B cell (primary cell): ENCODE data around the gene CAMK1D. TPM values are rescaled to one million over a fixed set of nuclear protein-coding genes. Genes with fewer than 3 reads are reported as not detected.
"Not testable (repeated sequence)": the region's sequence is repeated elsewhere in the genome, so short reads cannot be mapped to it uniquely, and the experiment has no call there.

Source experiments
- ATAC-seq: fragments of 200-7000 bp; cut with Tn5 transposase; one replicate; pipeline ENCODE4 v1.10.0; 2021; ENCODE audit warnings: low read depth, mild to moderate bottlenecking, moderate number of reproducible peaks, moderate library complexity
- CTCF ChIA-PET: fragments of 350-600 bp; sonication (Branson Sonifier 250); formaldehyde crosslinking; loops from one replicate; lab custom pipeline; 2021; ENCODE audit warnings: antibody characterized with exemption, inconsistent platforms; lab: Charles Lee
- POLR2A ChIA-PET: fragments of 350-600 bp; sonication (Branson Sonifier 250); formaldehyde crosslinking; loops from one replicate; lab custom pipeline; 2021; ENCODE audit warnings: antibody characterized with exemption; lab: Charles Lee
- DNase-seq: peaks from one replicate; pipeline ENCODE4 v3.0.0; 2013
- H2AFZ ChIP-seq: 2 replicates; pipeline ENCODE4 v1.6.1; 2012; ENCODE audit warnings: mild to moderate bottlenecking, low read depth, low read length; ENCODE audit not compliant: insufficient read depth, poor library complexity, severe bottlenecking
- H3K27ac ChIP-seq, 2 donors: 1 replicate in 1 of 2; 2 replicates in 1 of 2; pipeline ENCODE4 v1.5.1; 2012 to 2013; ENCODE audit warnings: low read length in 2 of 2, mild to moderate bottlenecking in 2 of 2, moderate library complexity in 1 of 2
- H3K27me3 ChIP-seq, 4 experiments: fragments of 200-600 bp in 1 of 4; sonication (generic) in 1 of 4; replicated peaks in 1 of 4; 1 replicate in 2 of 4; 2 replicates in 2 of 4; pipeline versions ENCODE4 v1.6.1 to v1.7.0; 2013 to 2016; ENCODE audit warnings: low read length in 3 of 4, mild to moderate bottlenecking in 2 of 4, mixed read lengths in 1 of 4, moderate library complexity in 1 of 4; ENCODE audit not compliant: insufficient read depth in 4 of 4, control insufficient read depth in 3 of 4; ENCODE audit errors: control extremely low read depth in 1 of 4
- H3K36me3 ChIP-seq, 2 experiments: replicated peaks in 1 of 2; 1 replicate in 1 of 2; 2 replicates in 1 of 2; pipeline versions ENCODE4 v1.6.1 to v1.7.1; 2013; ENCODE audit warnings: low read length in 1 of 2; ENCODE audit not compliant: insufficient read depth in 2 of 2, control insufficient read depth in 1 of 2; ENCODE audit errors: control extremely low read depth in 1 of 2, extremely low read depth in 1 of 2
- H3K4me1 ChIP-seq, 2 donors: fragments of 200-600 bp in 1 of 2; sonication (generic) in 1 of 2; 1 replicate in 1 of 2; 2 replicates in 1 of 2; pipeline versions ENCODE4 v1.5.1 to v1.6.1; 2013 to 2017; ENCODE audit warnings: low read length in 2 of 2; ENCODE audit not compliant: control insufficient read depth in 2 of 2, insufficient read depth in 2 of 2
- H3K4me2 ChIP-seq: replicated peaks from 2 replicates; pipeline ENCODE3; 2012; ENCODE audit warnings: mild to moderate bottlenecking, low read depth, low read length; ENCODE audit not compliant: poor library complexity, severe bottlenecking
- H3K4me3 ChIP-seq, 5 experiments: fragments of 200-600 bp in 1 of 5; sonication (generic) in 1 of 5; 1 replicate in 3 of 5; 2 replicates in 2 of 5; pipeline versions ENCODE4 v1.5.1 to v1.7.0; 2011 to 2016; ENCODE audit warnings: low read length in 4 of 5, mild to moderate bottlenecking in 4 of 5, low read depth in 2 of 5, control low read depth in 1 of 5, moderate library complexity in 1 of 5; ENCODE audit not compliant: insufficient read depth in 1 of 5; ENCODE audit errors: control extremely low read depth in 1 of 5, extremely low read depth in 1 of 5
- H3K79me2 ChIP-seq: fragments of 200-600 bp; sonication (generic); one replicate; pipeline ENCODE4 v1.6.0; 2016; ENCODE audit warnings: low read length; ENCODE audit not compliant: control insufficient read depth, insufficient read depth
- H3K9ac ChIP-seq: fragments of 200-600 bp; sonication (generic); 2 replicates; pipeline ENCODE4 v1.6.1; 2017; ENCODE audit warnings: mild to moderate bottlenecking, low read length, moderate library complexity
- H3K9me3 ChIP-seq, 3 donors: one replicate each; pipeline versions ENCODE4 v1.6.1 to v1.7.1; 2013; ENCODE audit warnings: low read length in 2 of 3; ENCODE audit not compliant: control insufficient read depth in 2 of 3, insufficient read depth in 1 of 3; ENCODE audit errors: control extremely low read depth in 1 of 3
- H4K20me1 ChIP-seq: 2 replicates; pipeline ENCODE4 v1.6.0; 2012; ENCODE audit warnings: mild to moderate bottlenecking, low read length; ENCODE audit not compliant: insufficient read depth, control insufficient read depth, poor library complexity, severe bottlenecking
- H3K27ac Mint-ChIP-seq: one replicate; pipeline ENCODE4 v1.8.0; 2021; ENCODE audit warnings: mixed read lengths
- H3K27me3 Mint-ChIP-seq: one replicate; pipeline ENCODE4 v1.8.0; 2021; ENCODE audit warnings: mixed read lengths
- H3K4me1 Mint-ChIP-seq: one replicate; pipeline ENCODE4 v1.8.0; 2021; ENCODE audit warnings: mixed read lengths
- H3K4me3 Mint-ChIP-seq: one replicate; pipeline ENCODE4 v1.8.0; 2021; ENCODE audit warnings: mixed read lengths
- H3K9me3 Mint-ChIP-seq: one replicate; pipeline ENCODE4 v1.8.0; 2022; ENCODE audit warnings: mixed read lengths; ENCODE audit not compliant: insufficient read depth
- EZH2 ChIP-seq: IDR thresholded peaks from 2 replicates; pipeline ENCODE4 v1.6.1; 2012; ENCODE audit warnings: borderline replicate concordance, low read depth, mild to moderate bottlenecking, moderate library complexity, low read length; ENCODE audit not compliant: insufficient read depth, poor library complexity, severe bottlenecking
- WGBS: methylation state at CpG from one replicate; pipeline ENCODE4 v1.1.5; 2013; ENCODE audit warnings: missing lambda C conversion rate; ENCODE audit not compliant: insufficient coverage; 5-methylcytosine and 5-hydroxymethylcytosine counted together
- intact Hi-C: fragments of 100-400 bp; cut with micrococcal nuclease; formaldehyde crosslinking; loops from one replicate; pipeline ENCODE4 v1.10.0; 2022
- polyA minus RNA-seq: library from RNA; depleted of rRNA, polyadenylated mRNA; stranded (reverse); fragments of >200 nt; gene quantifications from 2 replicates; pipeline ENCODE4 v1.2.3, GENCODE V29; 2012
- polyA plus RNA-seq: library from polyadenylated mRNA; depleted of rRNA; stranded (reverse); fragments of >200 nt; gene quantifications from 2 replicates; pipeline ENCODE4 v1.2.3, GENCODE V29; 2012
- total RNA-seq, 2 donors: library from RNA; stranded (reverse); fragments of 120-200 nt in 1 of 2; gene quantifications; 1 replicate in 1 of 2; 2 replicates in 1 of 2; pipeline versions ENCODE4 v1.2.3 to v1.2.4, GENCODE V29; 2013 to 2022
- TF ChIP-seq, protein P1 (sequence below): fragments of 200-600 bp; IDR thresholded peaks from one replicate; pipeline ENCODE4 v1.8.0; 2022; ENCODE audit warnings: antibody characterized with exemption, mild to moderate bottlenecking

CAMK1D gene
- total RNA-seq (69.7 and 77.3 TPM in 2 replicates), polyA plus RNA-seq (34.1 and 36.8 TPM in 2 replicates), polyA minus RNA-seq (26.3 and 40.2 TPM in 2 replicates)
- total RNA-seq (2013), result 29.9 TPM

DNA sequence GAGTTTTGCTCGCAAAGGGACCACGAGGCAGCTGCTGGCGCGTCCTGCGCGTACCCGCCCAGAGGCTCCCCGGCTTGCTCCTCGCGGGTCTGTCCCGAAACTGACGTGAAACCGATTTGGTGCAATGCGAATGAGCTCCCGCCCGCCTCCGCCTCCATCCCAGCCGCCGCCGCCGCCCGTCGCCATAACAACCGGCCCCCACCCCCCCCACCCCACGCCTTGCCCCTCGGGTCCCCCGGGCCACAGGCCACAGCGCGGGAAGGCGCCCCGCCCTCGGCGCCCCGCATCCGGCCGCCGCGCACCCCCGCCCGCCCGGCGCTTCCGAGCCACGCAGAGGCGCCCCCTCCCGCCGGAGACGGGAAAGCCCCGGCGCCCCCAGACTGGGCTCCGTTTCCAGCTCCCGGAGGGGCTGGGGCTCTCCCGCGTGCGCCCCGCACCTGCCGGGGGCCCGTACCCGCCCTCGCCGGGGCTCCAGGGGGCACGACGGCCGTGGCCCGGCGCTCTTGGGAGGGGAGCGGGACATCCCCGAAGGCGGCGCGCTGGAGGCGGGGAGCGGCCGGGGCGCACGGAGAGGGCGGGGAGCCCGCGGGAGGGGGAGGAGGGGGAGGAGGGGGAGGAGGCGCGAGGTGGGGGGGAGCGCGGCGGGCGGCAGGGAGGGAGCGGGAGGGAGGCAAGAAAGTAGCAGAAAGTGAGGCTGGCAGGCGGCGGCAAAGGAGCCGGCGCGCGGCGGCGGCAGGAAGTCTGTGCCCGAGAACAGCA lies at the start of gene CAMK1D:
CAMK1D (plus strand) TSS at position 678 of the 759 bp plus-strand sequence.
- Histone ChIP-seq H3K9me3 (no peaks in the 10 kb centered on the region), H2AFZ (peak within 1 kb of the TSS; percentile 59), H3K79me2 (peaks cover 51% of the 10 kb centered on the region), H3K4me3 (peak within 1 kb of the TSS; percentile 74 to 93 (median 76)), H3K4me2 (peak within 1 kb of the TSS; percentile 76), H3K9ac (peak within 1 kb of the TSS; percentile 81), H4K20me1 (peaks cover 25% of the 10 kb centered on the region), H3K27me3 (no peaks in the 10 kb centered on the region), H3K36me3 (no peaks in the 10 kb centered on the region), H3K27ac (peak within 1 kb of the TSS; percentile 73 to 94), H3K4me1 (peaks cover 35 to 43% of the 10 kb centered on the region in 2 donors)
- TF ChIP-seq, protein P1, sequence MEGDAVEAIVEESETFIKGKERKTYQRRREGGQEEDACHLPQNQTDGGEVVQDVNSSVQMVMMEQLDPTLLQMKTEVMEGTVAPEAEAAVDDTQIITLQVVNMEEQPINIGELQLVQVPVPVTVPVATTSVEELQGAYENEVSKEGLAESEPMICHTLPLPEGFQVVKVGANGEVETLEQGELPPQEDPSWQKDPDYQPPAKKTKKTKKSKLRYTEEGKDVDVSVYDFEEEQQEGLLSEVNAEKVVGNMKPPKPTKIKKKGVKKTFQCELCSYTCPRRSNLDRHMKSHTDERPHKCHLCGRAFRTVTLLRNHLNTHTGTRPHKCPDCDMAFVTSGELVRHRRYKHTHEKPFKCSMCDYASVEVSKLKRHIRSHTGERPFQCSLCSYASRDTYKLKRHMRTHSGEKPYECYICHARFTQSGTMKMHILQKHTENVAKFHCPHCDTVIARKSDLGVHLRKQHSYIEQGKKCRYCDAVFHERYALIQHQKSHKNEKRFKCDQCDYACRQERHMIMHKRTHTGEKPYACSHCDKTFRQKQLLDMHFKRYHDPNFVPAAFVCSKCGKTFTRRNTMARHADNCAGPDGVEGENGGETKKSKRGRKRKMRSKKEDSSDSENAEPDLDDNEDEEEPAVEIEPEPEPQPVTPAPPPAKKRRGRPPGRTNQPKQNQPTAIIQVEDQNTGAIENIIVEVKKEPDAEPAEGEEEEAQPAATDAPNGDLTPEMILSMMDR, result peak; percentile 2
- TF ChIP-seq EZH2, result no peak
- WGBS, result under 1% methylated on average over 74 of the region's 95 CpGs
- DNase-seq, result peak; percentile 96
- Mint-ChIP-seq H3K27me3 (no peaks in the 10 kb centered on the region), H3K27ac (peak within 1 kb of the TSS; percentile 99), H3K4me3 (peak within 1 kb of the TSS; percentile 99), H3K4me1 (peaks cover 59% of the 10 kb centered on the region), H3K9me3 (no peaks in the 10 kb centered on the region)
- peak; percentile 63 for ATAC-seq
- CTCF ChIA-PET, result interaction anchor here (1.0 to 4.4 kb wide), 7 partner anchors 9 to 136 kb away, joined by 3 to 42 read pairs (median 6); no protein-coding TSS in a partner anchor
- POLR2A ChIA-PET, result interaction anchor here (0.6 to 4.4 kb wide), 9 partner anchors 9 to 137 kb away, joined by 3 to 39 read pairs (median 4); no protein-coding TSS in a partner anchor
- intact Hi-C loops, result loop anchor here (1.0 to 10.0 kb wide), 3 partner anchors 153 to 307 kb away; partner anchors contain the start of genes CDC123 and DHTKD1

DNA sequence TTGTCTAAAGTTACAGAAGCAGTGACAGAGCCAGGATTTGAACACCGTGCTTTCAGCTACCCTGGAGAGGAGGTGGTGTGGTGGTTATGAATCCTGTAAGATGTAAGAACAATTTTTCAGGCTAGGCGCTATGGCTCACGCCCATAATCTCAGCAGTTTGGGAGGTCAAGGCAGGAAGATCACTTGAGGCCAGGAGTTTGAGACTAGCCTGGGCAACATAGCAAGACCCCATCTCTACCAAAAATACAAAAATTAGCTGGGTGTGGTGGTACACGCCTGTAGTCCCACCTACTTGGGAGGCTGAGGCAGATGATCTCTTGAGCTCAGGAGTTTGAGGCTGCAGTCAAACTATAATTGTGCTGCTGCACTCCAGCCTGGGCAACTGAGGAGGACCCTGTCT lies 48.3 kb upstream of the CAMK1D start:
- H3K9me3 ChIP-seq, result peaks cover 0 to 14% (median 0%) of the 10 kb centered on the region in 3 donors
- ATAC-seq, H3K27me3 Mint-ChIP-seq, H3K4me1 ChIP-seq, DNase-seq, H2AFZ ChIP-seq, intact Hi-C loops, H3K4me1 Mint-ChIP-seq, POLR2A ChIA-PET, H3K36me3 ChIP-seq, H4K20me1 ChIP-seq, H3K27ac Mint-ChIP-seq, H3K27me3 ChIP-seq, H3K9ac ChIP-seq, H3K79me2 ChIP-seq, H3K9me3 Mint-ChIP-seq, H3K4me2 ChIP-seq, H3K4me3 Mint-ChIP-seq, H3K4me3 ChIP-seq, H3K27ac ChIP-seq: not testable (repeated sequence)
- WGBS, result 100% methylated on average over 2 of the region's 4 CpGs
- CTCF ChIA-PET, result interaction anchor here (0.6 kb wide), 1 partner anchor 9 kb away, joined by 3 read pairs; no protein-coding TSS in a partner anchor
